K562 (cell line): ENCODE results near the gene MYH15. TPM values are rescaled to one million over a fixed set of nuclear protein-coding genes. Genes with fewer than 3 reads are reported as not detected.

Experiments used
- ATAC-seq: fragments of 200-7000 bp; cut with Tn5 transposase; 3 replicates; pipeline ENCODE4 v1.9.1; 2020; ENCODE audit warnings: moderate library complexity
- BruUV-seq: library from RNA; stranded (reverse); fragments of 400-500 nt; replicated peaks from 2 replicates; lab custom pipeline; 2021; lab: Mats Ljungman, UMichigan
- CTCF ChIA-PET: fragments of 300-600 bp; formaldehyde crosslinking; extraction: SDS; loops from one replicate; lab custom pipeline; 2021; ENCODE audit warnings: low intra/inter-chr PET ratio; lab: Yijun Ruan, JAX
- POLR2A ChIA-PET: fragments of 300-600, 350-650 bp; sonication (Branson Sonifier 250); formaldehyde crosslinking; extraction: SDS; loops from one replicate; lab custom pipeline; 2021; ENCODE audit warnings: antibody characterized with exemption, inconsistent platforms; lab: Yijun Ruan, JAX
- DNase-seq, 4 experiments: peaks; one replicate each; pipeline versions ENCODE4 v3.0.0 to v3.0.0-alpha.2; 2011 to 2018; ENCODE audit warnings: low spot score in 3 of 4, mixed read lengths in 3 of 4; ENCODE audit errors: extremely low read depth in 1 of 4
- FAIRE-seq: peaks from 2 replicates; lab custom pipeline; 2011; peaks lifted over from hg19 to GRCh38; lab: Jason Lieb, UNC
- H2AFZ ChIP-seq: 2 replicates; pipeline ENCODE4 v1.6.0; 2011; ENCODE audit warnings: low read depth, low read length, control low read depth, inconsistent platforms
- H3K27ac ChIP-seq: fragments of 200-600 bp; 3 replicates; pipeline ENCODE4 v1.8.0; 2011; ENCODE audit warnings: low read depth, mild to moderate bottlenecking, control low read depth, inconsistent platforms, low read length, moderate library complexity, mixed read lengths; ENCODE audit errors: extremely low read depth
- H3K27me3 ChIP-seq, 2 experiments: fragments of 300-600 bp in 1 of 2; 2 replicates in 1 of 2; 3 replicates in 1 of 2; pipeline versions ENCODE4 v1.6.0 to v1.8.0; 2011; ENCODE audit warnings: inconsistent platforms in 2 of 2, low read length in 2 of 2, mild to moderate bottlenecking in 1 of 2, mixed read lengths in 1 of 2, moderate library complexity in 1 of 2; ENCODE audit not compliant: control insufficient read depth in 2 of 2, insufficient read depth in 2 of 2
- H3K36me3 ChIP-seq: fragments of 300-600 bp; 3 replicates; pipeline ENCODE4 v1.8.0; 2011; ENCODE audit warnings: mild to moderate bottlenecking, low read length, inconsistent platforms; ENCODE audit not compliant: control insufficient read depth, insufficient read depth
- H3K4me1 ChIP-seq, 2 experiments: fragments of 200-600 bp in 1 of 2; replicated peaks in 1 of 2; 2 replicates in 1 of 2; 3 replicates in 1 of 2; pipeline versions ENCODE4 v1.5.1 to v1.8.0; 2011; ENCODE audit warnings: inconsistent platforms in 2 of 2, low read length in 2 of 2, mild to moderate bottlenecking in 1 of 2, mixed read lengths in 1 of 2, moderate library complexity in 1 of 2; ENCODE audit not compliant: control insufficient read depth in 2 of 2, insufficient read depth in 2 of 2
- H3K4me2 ChIP-seq: 2 replicates; pipeline ENCODE4 v1.6.1; 2011; ENCODE audit warnings: low read length, control low read depth, inconsistent platforms, mixed read lengths; ENCODE audit not compliant: insufficient read depth
- H3K4me3 ChIP-seq: fragments of 200-600 bp; sonication (generic), shearing (Covaris generic); 2 replicates; pipeline ENCODE4 v1.5.1; 2016; ENCODE audit warnings: control low read depth, inconsistent platforms
- H3K79me2 ChIP-seq: fragments of 200-600 bp; 3 replicates; pipeline ENCODE4 v1.8.0; 2011; ENCODE audit warnings: low read length, inconsistent platforms; ENCODE audit not compliant: control insufficient read depth, insufficient read depth
- H3K9ac ChIP-seq, 2 experiments: 2 replicates each; pipeline versions ENCODE4 v1.6.0 to v1.6.1; 2011; ENCODE audit warnings: low read depth in 2 of 2, low read length in 2 of 2, control low read depth in 1 of 2, inconsistent platforms in 1 of 2, mild to moderate bottlenecking in 1 of 2, mixed read lengths in 1 of 2; ENCODE audit not compliant: insufficient read depth in 1 of 2
- H3K9me1 ChIP-seq: one replicate; pipeline ENCODE4 v1.6.0; 2011; ENCODE audit warnings: inconsistent platforms, mild to moderate bottlenecking, low read length, moderate library complexity; ENCODE audit not compliant: control insufficient read depth, insufficient read depth
- H3K9me3 ChIP-seq: replicated peaks from 2 replicates; pipeline ENCODE4 v1.5.1; 2011; ENCODE audit warnings: low read depth, low read length, inconsistent platforms; ENCODE audit not compliant: control insufficient read depth, insufficient read depth
- H4K20me1 ChIP-seq: replicated peaks from 2 replicates; pipeline ENCODE4 v1.6.1; 2011; ENCODE audit warnings: low read length, inconsistent platforms, mixed read lengths; ENCODE audit not compliant: control insufficient read depth, insufficient read depth
- BRF1 ChIP-seq: IDR thresholded peaks from 3 replicates; pipeline ENCODE4 v1.6.1; 2011; ENCODE audit warnings: borderline replicate concordance, mild to moderate bottlenecking; ENCODE audit not compliant: insufficient read length; ENCODE audit errors: extremely low read depth
- CEBPG ChIP-seq, 3 experiments: fragments of 200-800 bp in 1 of 3; sonication (Bioruptor generic) in 1 of 3; sonication (generic) in 1 of 3; formaldehyde crosslinking in 1 of 3; IDR thresholded peaks in 2 of 3; conservative IDR thresholded peaks in 1 of 3; 2 replicates each; pipeline versions ENCODE4 v1.6.1 to v1.8.0; 2016 to 2022; ENCODE audit warnings: missing compliant biosample characterization in 2 of 3, missing genetic modification characterization in 2 of 3, mild to moderate bottlenecking in 1 of 3, missing genetic modification reagents in 1 of 3
- CGGBP1 ChIP-seq: fragments of 250-450 bp; sonication (Bioruptor Pico); IDR thresholded peaks from 2 replicates; pipeline ENCODE4 v1.9.0; 2021; ENCODE audit warnings: mild to moderate bottlenecking
- CREB3L1 ChIP-seq: fragments of 450-650 bp; IDR thresholded peaks from 2 replicates; pipeline ENCODE4 v1.6.1; 2014; ENCODE audit warnings: low read depth, mild to moderate bottlenecking, moderate library complexity, borderline replicate concordance
- CTCFL ChIP-seq: IDR thresholded peaks from 2 replicates; pipeline ENCODE4 v1.6.1; 2011; ENCODE audit warnings: borderline replicate concordance, low read depth, mild to moderate bottlenecking, moderate library complexity, low read length; ENCODE audit not compliant: insufficient read depth, poor library complexity, severe bottlenecking
- DACH1 ChIP-seq: fragments of 450-650 bp; IDR thresholded peaks from 2 replicates; pipeline ENCODE4 v1.6.1; 2018; ENCODE audit not compliant: partially characterized antibody
- FOXP1 ChIP-seq: sonication (generic); formaldehyde crosslinking; IDR thresholded peaks from 2 replicates; pipeline ENCODE4 v1.8.0; 2022; ENCODE audit warnings: mild to moderate bottlenecking, missing genetic modification reagents
- SETDB1 ChIP-seq: IDR thresholded peaks from one replicate; pipeline ENCODE4 v1.6.1; 2012; ENCODE audit warnings: low read length, control low read depth, inconsistent platforms
- SMAD2 ChIP-seq: fragments of 150-350 bp; IDR thresholded peaks from 2 replicates; pipeline ENCODE4 v1.6.1; 2014; ENCODE audit warnings: low read depth, mild to moderate bottlenecking, low read length
- SMC3 ChIP-seq: conservative IDR thresholded peaks from 2 replicates; pipeline ENCODE4 v1.6.1; 2011; ENCODE audit warnings: low read depth, low read length, improper control_type of control experiment; ENCODE audit not compliant: insufficient read depth
- ZC3H11A ChIP-seq: IDR thresholded peaks from 2 replicates; pipeline ENCODE4 v1.6.1; 2012; ENCODE audit warnings: low read depth, low read length, improper control_type of control experiment
- ZNF232 ChIP-seq: sonication (generic); formaldehyde crosslinking; IDR thresholded peaks from 2 replicates; pipeline ENCODE4 v1.8.0; 2022; ENCODE audit warnings: mild to moderate bottlenecking, missing genetic modification reagents
- WGBS: fragments of 100-300 bp; shearing (Covaris generic); methylation state at CpG from one replicate; pipeline ENCODE4 v1.1.6; 2016; ENCODE audit warnings: low coverage, mixed read lengths; ENCODE audit not compliant: insufficient coverage; ENCODE audit errors: missing lambda C conversion rate; 5-methylcytosine and 5-hydroxymethylcytosine counted together
- in situ Hi-C: fragments of 300-500 bp; cut with MboI; formaldehyde crosslinking; loops from 4 replicates; pipeline ENCODE4 v1.15.0; 2018; ENCODE audit warnings: inconsistent platforms, mixed read lengths
- intact Hi-C: fragments of 100-400 bp; cut with micrococcal nuclease; formaldehyde crosslinking; loops from 2 replicates; pipeline ENCODE4 v1.14.2; 2022
- polyA plus RNA-seq, 8 experiments: library from polyadenylated mRNA; depleted of rRNA in 4 of 8; stranded (reverse) in 5 of 8; unstranded in 3 of 8; fragments of >200 nt; fragmentation: Nextera tagmentation in 2 of 8; fragmentation: Illumina TruSeq in 1 of 8; extraction: Ambion mirVana in 2 of 8; extraction: Trizol in 1 of 8; gene quantifications; 2 replicates each; pipeline versions ENCODE4 v1.2.1 to v1.2.3, GENCODE V29; 2011 to 2014; ENCODE audit warnings: inconsistent platforms in 1 of 8, missing spikeins in 1 of 8
- total RNA-seq, 7 experiments: library from RNA; depleted of rRNA in 6 of 7; stranded (reverse); fragments of >200 nt in 6 of 7; fragmentation: Illumina TruSeq in 2 of 7; extraction: Trizol in 2 of 7; gene quantifications; 2 replicates each; pipeline versions ENCODE4 v1.2.1 to v1.2.3, GENCODE V29; 2011 to 2021; ENCODE audit warnings: low replicate concordance in 1 of 7
- TF ChIP-seq, protein P1 (sequence below): fragments of 200-800 bp; sonication (Bioruptor generic); IDR thresholded peaks from 2 replicates; pipeline ENCODE4 v1.6.1; 2016; ENCODE audit warnings: missing genetic modification characterization, missing compliant biosample characterization

MYH15 gene
- total and polyA plus RNA-seq, 9 of the 15 experiments (the other 6 are each of a cell fraction or from before 2014, with no cell fraction given): 0.03 to 0.29 (median 0.12) TPM

- H3K79me2 ChIP-seq: no peaks in the 10 kb centered on the region
- H3K36me3 ChIP-seq: no peaks in the 10 kb centered on the region
- no peak overlapping the region for H3K9ac ChIP-seq
- ATAC-seq (no peak), DNase-seq (no peak), FAIRE-seq (no peak)
- no peak overlapping the region for H2AFZ ChIP-seq
- CTCF ChIA-PET: no interaction called here
- no peaks in the 10 kb centered on the region for H3K9me1 ChIP-seq
- no peaks in the 10 kb centered on the region for H3K4me1 ChIP-seq
- H3K27ac ChIP-seq: no peak overlapping the region
- in situ Hi-C loops: no loop called here
- POLR2A ChIA-PET: no interaction called here
- H4K20me1 ChIP-seq: no peaks in the 10 kb centered on the region
- no TSS peak for BruUV-seq
- H3K4me3 ChIP-seq: no peak overlapping the region
- no peak overlapping the region for H3K4me2 ChIP-seq
- WGBS: 21% methylated on average over 4 of the region's 4 CpGs
- intact Hi-C loops: no loop called here
- no peaks in the 10 kb centered on the region for H3K9me3 ChIP-seq
- no peaks in the 10 kb centered on the region for H3K27me3 ChIP-seq
- TF ChIP-seq CREB3L1 (no peak), ZC3H11A (no peak), SMAD2 (no peak), FOXP1 (CRISPR knock-in tag) (no peak), BRF1 (no peak), ZNF232 (CRISPR knock-in tag) (no peak), SMC3 (no peak), CEBPG (CRISPR knock-in tag; IDR thresholded peaks at IDR 0.05) (no peak), CEBPG (tag; conservative IDR thresholded peaks at IDR 0.05 in 1 of 2, IDR thresholded peaks at IDR 0.05 in 1 of 2) (no peak), SETDB1 (no peak), DACH1 (no peak), CTCFL (no peak), CGGBP1 (CRISPR knock-in tag) (no peak)
- TF ChIP-seq, protein P1, sequence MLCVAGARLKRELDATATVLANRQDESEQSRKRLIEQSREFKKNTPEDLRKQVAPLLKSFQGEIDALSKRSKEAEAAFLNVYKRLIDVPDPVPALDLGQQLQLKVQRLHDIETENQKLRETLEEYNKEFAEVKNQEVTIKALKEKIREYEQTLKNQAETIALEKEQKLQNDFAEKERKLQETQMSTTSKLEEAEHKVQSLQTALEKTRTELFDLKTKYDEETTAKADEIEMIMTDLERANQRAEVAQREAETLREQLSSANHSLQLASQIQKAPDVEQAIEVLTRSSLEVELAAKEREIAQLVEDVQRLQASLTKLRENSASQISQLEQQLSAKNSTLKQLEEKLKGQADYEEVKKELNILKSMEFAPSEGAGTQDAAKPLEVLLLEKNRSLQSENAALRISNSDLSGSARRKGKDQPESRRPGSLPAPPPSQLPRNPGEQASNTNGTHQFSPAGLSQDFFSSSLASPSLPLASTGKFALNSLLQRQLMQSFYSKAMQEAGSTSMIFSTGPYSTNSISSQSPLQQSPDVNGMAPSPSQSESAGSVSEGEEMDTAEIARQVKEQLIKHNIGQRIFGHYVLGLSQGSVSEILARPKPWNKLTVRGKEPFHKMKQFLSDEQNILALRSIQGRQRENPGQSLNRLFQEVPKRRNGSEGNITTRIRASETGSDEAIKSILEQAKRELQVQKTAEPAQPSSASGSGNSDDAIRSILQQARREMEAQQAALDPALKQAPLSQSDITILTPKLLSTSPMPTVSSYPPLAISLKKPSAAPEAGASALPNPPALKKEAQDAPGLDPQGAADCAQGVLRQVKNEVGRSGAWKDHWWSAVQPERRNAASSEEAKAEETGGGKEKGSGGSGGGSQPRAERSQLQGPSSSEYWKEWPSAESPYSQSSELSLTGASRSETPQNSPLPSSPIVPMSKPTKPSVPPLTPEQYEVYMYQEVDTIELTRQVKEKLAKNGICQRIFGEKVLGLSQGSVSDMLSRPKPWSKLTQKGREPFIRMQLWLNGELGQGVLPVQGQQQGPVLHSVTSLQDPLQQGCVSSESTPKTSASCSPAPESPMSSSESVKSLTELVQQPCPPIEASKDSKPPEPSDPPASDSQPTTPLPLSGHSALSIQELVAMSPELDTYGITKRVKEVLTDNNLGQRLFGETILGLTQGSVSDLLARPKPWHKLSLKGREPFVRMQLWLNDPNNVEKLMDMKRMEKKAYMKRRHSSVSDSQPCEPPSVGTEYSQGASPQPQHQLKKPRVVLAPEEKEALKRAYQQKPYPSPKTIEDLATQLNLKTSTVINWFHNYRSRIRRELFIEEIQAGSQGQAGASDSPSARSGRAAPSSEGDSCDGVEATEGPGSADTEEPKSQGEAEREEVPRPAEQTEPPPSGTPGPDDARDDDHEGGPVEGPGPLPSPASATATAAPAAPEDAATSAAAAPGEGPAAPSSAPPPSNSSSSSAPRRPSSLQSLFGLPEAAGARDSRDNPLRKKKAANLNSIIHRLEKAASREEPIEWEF: no peak
Observed at GRCh38 chr3:108511055-108511454, 659 bp upstream of the MYH15 start.
